Tibial artery (tissue), 4 donors: ENCODE results near the gene QPRT.
A peak's percentile ranks its signal among the peaks of the same experiment; 100 is the strongest.
"Not testable (repeated sequence)": the region's sequence is repeated elsewhere in the genome, so short reads cannot be mapped to it uniquely, and the experiment has no call there.

Experiments used
- DNase-seq, 2 donors: peaks; one replicate each; pipeline ENCODE4 v3.0.0-alpha.2; 2019
- H3K27ac ChIP-seq, 2 donors: fragments of 200-600 bp; sonication (generic) in 1 of 2; 1 replicate in 1 of 2; 2 replicates in 1 of 2; pipeline ENCODE4 v1.5.1; 2018 to 2019; ENCODE audit warnings: mild to moderate bottlenecking in 1 of 2
- H3K27me3 ChIP-seq, 2 donors: fragments of 200-600 bp; sonication (generic) in 1 of 2; one replicate each; pipeline versions ENCODE4 v1.5.1 to v1.6.0; 2016 to 2019
- H3K36me3 ChIP-seq, 3 donors: fragments of 200-600 bp; sonication (generic) in 2 of 3; one replicate each; pipeline ENCODE4 v1.5.1; 2016 to 2019; ENCODE audit warnings: mild to moderate bottlenecking in 2 of 3
- H3K4me1 ChIP-seq, 4 donors: fragments of 200-600 bp; sonication (generic) in 2 of 4; 1 replicate in 3 of 4; 2 replicates in 1 of 4; pipeline ENCODE4 v1.5.1; 2016 to 2019
- H3K4me3 ChIP-seq, 2 donors: fragments of 200-600 bp; sonication (generic) in 1 of 2; 1 replicate in 1 of 2; 2 replicates in 1 of 2; pipeline ENCODE4 v1.5.1; 2018 to 2019; ENCODE audit warnings: mild to moderate bottlenecking in 2 of 2
- H3K9me3 ChIP-seq, 3 donors: fragments of 200-600 bp; sonication (generic) in 1 of 3; one replicate each; pipeline ENCODE4 v1.5.1; 2016 to 2019
- CTCF ChIP-seq, 2 experiments: fragments of 200-600 bp in 1 of 2; fragments of 450-650 bp in 1 of 2; IDR thresholded peaks; one replicate each; pipeline ENCODE4 v1.5.1; 2017 to 2019; ENCODE audit warnings: antibody characterized with exemption in 2 of 2, mild to moderate bottlenecking in 1 of 2, moderate library complexity in 1 of 2
- intact Hi-C: fragments of 100-400 bp; cut with DNase I; formaldehyde crosslinking; loops from one replicate; pipeline ENCODE4 v1.15.0; 2023; ENCODE audit warnings: low total_unique reads

Gene QPRT

GRCh38 chr16:29686740-29687332 is 7.9 kb downstream of the QPRT start:
- Histone ChIP-seq H3K36me3 (no peaks in the 10 kb centered on the region), H3K9me3 (no peaks in the 10 kb centered on the region), H3K27me3 (peaks cover 0 to 2% of the 10 kb centered on the region in 2 donors), H3K4me1 (no peaks in the 10 kb centered on the region), H3K4me3 (no peak overlapping the region), H3K27ac (no peak overlapping the region)
- intact Hi-C loops = no loop called here
- no peak for TF ChIP-seq CTCF (IDR thresholded peaks at IDR 0.05)
- no peak for DNase-seq

- H3K36me3 ChIP-seq = no peaks in the 10 kb centered on the region
- no peaks in the 10 kb centered on the region for H3K9me3 ChIP-seq
- H3K27me3 ChIP-seq = peaks cover 0 to 2% of the 10 kb centered on the region in 2 donors
- no peak for DNase-seq
- intact Hi-C loops = no loop called here
- TF ChIP-seq CTCF (IDR thresholded peaks at IDR 0.05) = no peak
- H3K4me1 ChIP-seq = no peaks in the 10 kb centered on the region
- H3K27ac ChIP-seq = no peak overlapping the region
- no peak overlapping the region for H3K4me3 ChIP-seq
Measured at GRCh38 chr16:29687755-29688154, 8.8 kb downstream of the QPRT start.

GRCh38 chr16:29688172-29688571 is 9.2 kb downstream of the QPRT start:
- DNase-seq = no peak
- Histone ChIP-seq H3K4me1 (no peaks in the 10 kb centered on the region), H3K27me3 (peaks cover 0 to 2% of the 10 kb centered on the region in 2 donors), H3K27ac (no peak overlapping the region), H3K9me3 (no peaks in the 10 kb centered on the region), H3K4me3 (no peak overlapping the region), H3K36me3 (no peaks in the 10 kb centered on the region)
- intact Hi-C loops = no loop called here
- TF ChIP-seq CTCF (IDR thresholded peaks at IDR 0.05) = no peak

GRCh38 chr16:29689490-29690351 is 10.7 kb downstream of the QPRT start:
- H3K4me1 ChIP-seq = peaks cover 0 to 10% (median 4%) of the 10 kb centered on the region in 4 donors
- intact Hi-C loops, H3K36me3 ChIP-seq, DNase-seq, H3K4me3 ChIP-seq, H3K27me3 ChIP-seq, H3K27ac ChIP-seq, H3K9me3 ChIP-seq: not testable (repeated sequence)

- intact Hi-C loops = not testable (repeated sequence)
Measured at GRCh38 chr16:29692606-29693005, 13.6 kb downstream of the QPRT start.

GRCh38 chr16:29694384-29695195 is 15.6 kb downstream of the QPRT start:
- intact Hi-C loops = loop anchor here (5.0 kb wide), 3 partner anchors 153 to 328 kb away; partner anchors contain the start of gene C16orf92
- Histone ChIP-seq H3K27me3 (peaks cover 0 to 16% of the 10 kb centered on the region in 2 donors), H3K4me1 (peaks cover 0 to 17% (median 7%) of the 10 kb centered on the region in 4 donors), H3K27ac (peak overlapping the region; percentile 58 to 63), H3K4me3 (no peak overlapping the region), H3K9me3 (no peaks in the 10 kb centered on the region), H3K36me3 (no peaks in the 10 kb centered on the region)
- DNase-seq = peak; percentile 27 to 90
- no peak for TF ChIP-seq CTCF (IDR thresholded peaks at IDR 0.05)

More at GRCh38 chr16:29692606-29693005, 13.6 kb downstream of the QPRT start:
- not testable (repeated sequence) for H3K9me3 ChIP-seq, H3K27ac ChIP-seq, H3K4me3 ChIP-seq, H3K27me3 ChIP-seq, DNase-seq, H3K36me3 ChIP-seq
- peaks cover 0 to 17% (median 7%) of the 10 kb centered on the region in 4 donors for H3K4me1 ChIP-seq

- peaks cover 0 to 17% (median 7%) of the 10 kb centered on the region in 4 donors for H3K4me1 ChIP-seq
- H3K9me3 ChIP-seq, H3K27ac ChIP-seq, H3K36me3 ChIP-seq, DNase-seq, H3K4me3 ChIP-seq: not testable (repeated sequence)
- peaks cover 0 to 22% of the 10 kb centered on the region in 2 donors for H3K27me3 ChIP-seq
- intact Hi-C loops = loop anchor here (5.0 kb wide), 3 partner anchors 152 to 327 kb away; partner anchors contain the start of gene C16orf92
Measured at GRCh38 chr16:29695675-29696074, 16.7 kb downstream of the QPRT start.
